Stomach smooth muscle (tissue), 2 donors: Measurements from ENCODE around the gene FAM114A2.

Experiments
- H3K27ac ChIP-seq: one replicate; pipeline ENCODE4 v1.7.0; 2013; ENCODE audit warnings: mild to moderate bottlenecking, low read length, inconsistent platforms
- H3K27me3 ChIP-seq, 2 donors: one replicate each; pipeline ENCODE4 v1.7.0; 2013; ENCODE audit warnings: low read length in 2 of 2; ENCODE audit not compliant: insufficient read depth in 2 of 2, control insufficient read depth in 1 of 2
- H3K36me3 ChIP-seq, 2 donors: one replicate each; pipeline ENCODE4 v1.7.0; 2013; ENCODE audit warnings: low read length in 2 of 2; ENCODE audit not compliant: control insufficient read depth in 2 of 2, insufficient read depth in 2 of 2
- H3K4me1 ChIP-seq: one replicate; pipeline ENCODE4 v1.7.0; 2013; ENCODE audit warnings: low read length; ENCODE audit not compliant: control insufficient read depth, insufficient read depth
- H3K4me3 ChIP-seq, 2 donors: one replicate each; pipeline ENCODE4 v1.7.0; 2013; ENCODE audit warnings: low read length in 2 of 2
- H3K9ac ChIP-seq, 2 donors: one replicate each; pipeline ENCODE4 v1.7.0; 2013; ENCODE audit warnings: low read length in 2 of 2, mild to moderate bottlenecking in 1 of 2
- H3K9me3 ChIP-seq, 2 donors: one replicate each; pipeline ENCODE4 v1.7.0; 2013; ENCODE audit warnings: low read length in 2 of 2; ENCODE audit not compliant: control insufficient read depth in 2 of 2
- donor health status: healthy.
- donor health status: Pancreatic carcinoma.

FAM114A2 gene

DNA sequence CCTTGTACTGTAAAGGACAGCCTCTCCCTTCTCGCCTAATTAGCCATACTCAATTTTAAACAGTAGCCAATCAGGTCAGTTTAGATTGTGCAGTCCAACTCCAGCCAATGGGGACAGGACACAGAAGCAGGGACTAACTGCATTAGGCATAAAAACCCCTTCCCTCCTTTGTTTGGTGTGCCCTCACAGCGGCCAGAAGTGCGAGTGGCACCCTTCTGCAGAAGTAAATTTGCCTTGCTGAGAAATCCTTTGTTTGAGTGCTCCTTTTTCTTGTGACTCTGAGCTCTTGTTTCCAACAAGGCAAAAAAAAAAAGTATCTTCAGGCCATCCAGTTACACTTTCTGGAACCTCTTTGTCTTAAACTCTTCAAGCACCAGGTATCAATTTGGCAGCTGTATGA, 97.4 kb downstream of the FAM114A2 start:
- H3K27ac ChIP-seq, result no peak overlapping the region
- H3K36me3 ChIP-seq, result no peaks in the 10 kb centered on the region
- H3K9me3 ChIP-seq, result peaks cover 0 to 25% of the 10 kb centered on the region in 2 donors
- H3K27me3 ChIP-seq, result no peaks in the 10 kb centered on the region
- H3K9ac ChIP-seq, result no peak overlapping the region
- H3K4me3 ChIP-seq, result no peak overlapping the region
- no peaks in the 10 kb centered on the region for H3K4me1 ChIP-seq
